A549 (cell line): ENCODE results near the gene ADAT2.
"Not testable (repeated sequence)": the region's sequence is repeated elsewhere in the genome, so short reads cannot be mapped to it uniquely, and the experiment has no call there.

ENCODE experiments used
- EHMT2 ChIP-seq: fragments of 200-600 bp; sonication (generic); IDR thresholded peaks from 2 replicates; pipeline ENCODE4 v1.6.1; 2016; ENCODE audit warnings: antibody characterized with exemption, low read depth, mild to moderate bottlenecking, moderate library complexity
- KDM1A ChIP-seq: fragments of 200-600 bp; sonication (generic); IDR thresholded peaks from 2 replicates; pipeline ENCODE4 v1.6.1; 2016; ENCODE audit warnings: low read depth, mild to moderate bottlenecking
- POLR2A ChIP-seq: IDR thresholded peaks from 2 replicates; pipeline ENCODE4 v1.6.1; 2012; ENCODE audit warnings: mild to moderate bottlenecking, low read length
- RFX5 ChIP-seq: fragments of 450-650 bp; IDR thresholded peaks from 2 replicates; pipeline ENCODE4 v1.7.1; 2014; ENCODE audit warnings: antibody characterized with exemption, mild to moderate bottlenecking, moderate library complexity
- SREBF2 ChIP-seq: fragments of 450-650 bp; IDR thresholded peaks from 2 replicates; pipeline ENCODE4 v1.6.1; 2014; ENCODE audit warnings: mild to moderate bottlenecking, moderate library complexity
- ZFP36 ChIP-seq: fragments of 450-650 bp; IDR thresholded peaks from 2 replicates; pipeline ENCODE4 v1.6.1; 2014; ENCODE audit warnings: borderline replicate concordance; ENCODE audit not compliant: partially characterized antibody
- TF ChIP-seq, protein P1 (sequence below): fragments of >200 bp; sonication (Bioruptor Twin); formaldehyde crosslinking; IDR thresholded peaks from 3 replicates; pipeline ENCODE4 v1.5.1; 2016
- TF ChIP-seq, protein P2 (sequence below): fragments of 250-450 bp; sonication (Bioruptor Pico); IDR thresholded peaks from 2 replicates; pipeline ENCODE4 v1.5.0; 2021; ENCODE audit warnings: mild to moderate bottlenecking, moderate library complexity, borderline replicate concordance

DNA sequence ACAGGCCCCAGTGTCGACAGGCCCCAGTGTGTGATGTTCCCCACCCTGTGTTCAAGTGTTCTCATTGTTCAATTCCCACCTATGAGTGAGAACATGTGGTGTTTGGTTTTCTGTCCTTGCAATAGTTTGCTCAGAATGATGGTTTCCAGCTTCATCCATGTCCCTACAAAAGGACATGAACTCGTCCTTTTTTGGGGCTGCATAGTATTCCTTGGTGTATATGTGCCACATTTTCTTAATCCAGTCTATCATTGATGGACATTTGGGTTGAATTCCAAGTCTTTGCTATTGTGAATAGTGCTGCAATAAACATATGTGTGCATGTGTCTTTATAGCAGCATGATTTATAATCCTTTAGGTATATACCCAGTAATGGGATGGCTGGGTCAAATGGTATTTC lies 18.3 kb upstream of the ADAT2 start:
- TF ChIP-seq, protein P1, sequence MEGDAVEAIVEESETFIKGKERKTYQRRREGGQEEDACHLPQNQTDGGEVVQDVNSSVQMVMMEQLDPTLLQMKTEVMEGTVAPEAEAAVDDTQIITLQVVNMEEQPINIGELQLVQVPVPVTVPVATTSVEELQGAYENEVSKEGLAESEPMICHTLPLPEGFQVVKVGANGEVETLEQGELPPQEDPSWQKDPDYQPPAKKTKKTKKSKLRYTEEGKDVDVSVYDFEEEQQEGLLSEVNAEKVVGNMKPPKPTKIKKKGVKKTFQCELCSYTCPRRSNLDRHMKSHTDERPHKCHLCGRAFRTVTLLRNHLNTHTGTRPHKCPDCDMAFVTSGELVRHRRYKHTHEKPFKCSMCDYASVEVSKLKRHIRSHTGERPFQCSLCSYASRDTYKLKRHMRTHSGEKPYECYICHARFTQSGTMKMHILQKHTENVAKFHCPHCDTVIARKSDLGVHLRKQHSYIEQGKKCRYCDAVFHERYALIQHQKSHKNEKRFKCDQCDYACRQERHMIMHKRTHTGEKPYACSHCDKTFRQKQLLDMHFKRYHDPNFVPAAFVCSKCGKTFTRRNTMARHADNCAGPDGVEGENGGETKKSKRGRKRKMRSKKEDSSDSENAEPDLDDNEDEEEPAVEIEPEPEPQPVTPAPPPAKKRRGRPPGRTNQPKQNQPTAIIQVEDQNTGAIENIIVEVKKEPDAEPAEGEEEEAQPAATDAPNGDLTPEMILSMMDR, result not testable (repeated sequence)
- TF ChIP-seq, protein P2, sequence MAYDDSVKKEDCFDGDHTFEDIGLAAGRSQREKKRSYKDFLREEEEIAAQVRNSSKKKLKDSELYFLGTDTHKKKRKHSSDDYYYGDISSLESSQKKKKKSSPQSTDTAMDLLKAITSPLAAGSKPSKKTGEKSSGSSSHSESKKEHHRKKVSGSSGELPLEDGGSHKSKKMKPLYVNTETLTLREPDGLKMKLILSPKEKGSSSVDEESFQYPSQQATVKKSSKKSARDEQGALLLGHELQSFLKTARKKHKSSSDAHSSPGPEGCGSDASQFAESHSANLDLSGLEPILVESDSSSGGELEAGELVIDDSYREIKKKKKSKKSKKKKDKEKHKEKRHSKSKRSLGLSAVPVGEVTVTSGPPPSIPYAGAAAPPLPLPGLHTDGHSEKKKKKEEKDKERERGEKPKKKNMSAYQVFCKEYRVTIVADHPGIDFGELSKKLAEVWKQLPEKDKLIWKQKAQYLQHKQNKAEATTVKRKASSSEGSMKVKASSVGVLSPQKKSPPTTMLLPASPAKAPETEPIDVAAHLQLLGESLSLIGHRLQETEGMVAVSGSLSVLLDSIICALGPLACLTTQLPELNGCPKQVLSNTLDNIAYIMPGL (CRISPR knock-in tag), result not testable (repeated sequence)
- TF ChIP-seq POLR2A, KDM1A, EHMT2, RFX5, ZFP36, SREBF2: not testable (repeated sequence)
